Liver (tissue), 10 donors: ENCODE data around the gene TRUB1. TPM values are rescaled to one million over a fixed set of nuclear protein-coding genes. Genes with fewer than 3 reads are reported as not detected.

Source experiments
- DNase-seq: peaks from one replicate; pipeline ENCODE4 v3.0.0-alpha.2; 2017; ENCODE audit warnings: low spot score
- H3K27ac ChIP-seq, 2 donors: one replicate each; pipeline ENCODE4 v1.7.0; 2013; ENCODE audit warnings: inconsistent platforms in 2 of 2, low read length in 2 of 2, control low read depth in 1 of 2, low read depth in 1 of 2, mild to moderate bottlenecking in 1 of 2
- H3K27me3 ChIP-seq, 4 donors: one replicate each; pipeline versions ENCODE4 v1.6.1 to v1.7.0; 2013; ENCODE audit warnings: low read length in 3 of 4, inconsistent platforms in 1 of 4, mild to moderate bottlenecking in 1 of 4, moderate library complexity in 1 of 4; ENCODE audit not compliant: control insufficient read depth in 4 of 4, insufficient read depth in 4 of 4
- H3K36me3 ChIP-seq, 4 donors: one replicate each; pipeline versions ENCODE4 v1.6.1 to v1.7.0; 2013; ENCODE audit warnings: low read length in 3 of 4, mild to moderate bottlenecking in 3 of 4, low read depth in 1 of 4, moderate library complexity in 1 of 4; ENCODE audit not compliant: control insufficient read depth in 4 of 4, insufficient read depth in 3 of 4
- H3K4me1 ChIP-seq, 4 donors: one replicate each; pipeline versions ENCODE4 v1.6.1 to v1.7.0; 2013; ENCODE audit warnings: low read length in 3 of 4, mild to moderate bottlenecking in 3 of 4, moderate library complexity in 1 of 4; ENCODE audit not compliant: control insufficient read depth in 4 of 4, insufficient read depth in 4 of 4
- H3K4me3 ChIP-seq, 3 donors: one replicate each; pipeline versions ENCODE4 v1.6.1 to v1.7.0; 2013; ENCODE audit warnings: low read length in 3 of 3, control low read depth in 1 of 3, low read depth in 1 of 3, mild to moderate bottlenecking in 1 of 3
- H3K9ac ChIP-seq, 2 donors: one replicate each; pipeline ENCODE4 v1.7.0; 2013; ENCODE audit warnings: low read length in 2 of 2, mild to moderate bottlenecking in 2 of 2, moderate library complexity in 2 of 2, control low read depth in 1 of 2, low read depth in 1 of 2
- H3K9me3 ChIP-seq, 4 donors: one replicate each; pipeline versions ENCODE4 v1.6.1 to v1.7.0; 2013; ENCODE audit warnings: low read length in 3 of 4; ENCODE audit not compliant: control insufficient read depth in 4 of 4
- ATF3 ChIP-seq: IDR thresholded peaks from 2 replicates; pipeline ENCODE4 v1.6.1; 2016; ENCODE audit warnings: antibody characterized with exemption
- FOXA2 ChIP-seq: IDR thresholded peaks from 2 replicates; pipeline ENCODE4 v1.6.1; 2016; ENCODE audit warnings: antibody characterized with exemption
- GABPA ChIP-seq, 2 donors: IDR thresholded peaks in 1 of 2; conservative IDR thresholded peaks in 1 of 2; 2 replicates each; pipeline ENCODE4 v1.6.1; 2016; ENCODE audit warnings: antibody characterized with exemption in 2 of 2, mild to moderate bottlenecking in 1 of 2, moderate library complexity in 1 of 2
- TAF1 ChIP-seq: conservative IDR thresholded peaks from 2 replicates; pipeline ENCODE4 v1.6.1; 2016; ENCODE audit warnings: antibody characterized with exemption, mild to moderate bottlenecking
- WGBS: extraction: QIAGEN DNeasy Blood & Tissue Kit; methylation state at CpG from one replicate; pipeline ENCODE4 v1.1.7; 2013; 5-methylcytosine and 5-hydroxymethylcytosine counted together
- polyA plus RNA-seq, 2 donors: library from polyadenylated mRNA; stranded (reverse) in 1 of 2; unstranded in 1 of 2; fragments of 200-250 nt in 1 of 2; fragments of >200 nt in 1 of 2; fragmentation: Nextera tagmentation in 1 of 2; extraction: Ambion mirVana in 1 of 2; gene quantifications; one replicate each; pipeline versions ENCODE4 v1.2.1 to v1.2.3, GENCODE V29; 2013 to 2015
- small RNA-seq: library from RNA; depleted of rRNA; stranded (forward); fragments of <200 nt; gene quantifications from one replicate; pipeline ENCODE3, GENCODE V24; 2014
- total RNA-seq, 2 donors: library from RNA; depleted of rRNA; stranded (reverse); fragments of >200 nt; gene quantifications; one replicate each; pipeline ENCODE4 v1.2.3, GENCODE V29; 2014
- donor health status: healthy.
- donor health status: healthy.
- donor health status: healthy.
- donor health status: healthy.
- donor health status: healthy.

Gene TRUB1
- total and polyA plus RNA-seq, 4 donors: 6.1 to 14.1 (median 8.3) TPM

DNA sequence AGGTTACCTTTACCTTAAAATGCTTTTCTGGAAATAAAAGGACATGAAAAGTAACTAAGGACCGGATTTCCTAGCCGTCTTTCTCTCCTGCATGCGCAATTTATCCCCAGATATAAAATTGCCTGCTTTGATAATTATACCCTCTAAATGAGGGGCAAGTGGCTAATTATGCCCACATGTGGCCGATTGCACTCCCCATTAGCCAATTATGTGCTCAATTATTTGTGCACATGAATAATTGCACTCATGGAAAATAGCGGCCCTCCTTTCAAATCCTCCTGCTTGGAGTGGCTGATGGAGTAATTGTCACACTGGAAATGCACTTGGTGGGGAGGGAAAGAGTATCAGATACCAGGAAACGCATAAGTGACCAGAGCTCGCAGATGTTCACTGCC, 88.7 kb downstream of the TRUB1 start:
- Histone ChIP-seq H3K27me3 (no peaks in the 10 kb centered on the region), H3K4me3 (no peak overlapping the region), H3K27ac (no peak overlapping the region), H3K4me1 (peaks cover 0 to 18% (median 13%) of the 10 kb centered on the region in 4 donors), H3K36me3 (no peaks in the 10 kb centered on the region), H3K9ac (no peak overlapping the region), H3K9me3 (no peaks in the 10 kb centered on the region)
- WGBS: 94% methylated on average over 7 of the region's 7 CpGs
- TF ChIP-seq ATF3 (no peak), GABPA (IDR thresholded peaks at IDR 0.05 in 1 of 2, conservative IDR thresholded peaks at IDR 0.05 in 1 of 2) (no peak), FOXA2 (no peak), TAF1 (no peak)
- DNase-seq: no peak

Small RNA genes lying within 50 kb of the gene (small RNA-seq; reads per million reads assigned to genes)
- not detected for gene RNU6-1121P

Other genes with a start within 250 kb of the TRUB1 start
- 10 to 100 TPM; 14.4 to 21.1 TPM for gene FHIP2A, start 116.4 kb upstream of the TRUB1 start, total RNA-seq
- gene FHIP2A, start 116.4 kb upstream of the TRUB1 start, polyA plus RNA-seq: 10 to 100 TPM in 1 of 2 donors, 1 to 10 TPM in 1; 8.0 to 12.2 TPM
- gene ATRNL1, start 155.2 kb downstream of the TRUB1 start, total RNA-seq: 10 to 100 TPM in 1 of 2 donors, 1 to 10 TPM in 1; 9.3 to 26.9 TPM
- gene ATRNL1, start 155.2 kb downstream of the TRUB1 start, polyA plus RNA-seq: 1 to 10 TPM in 1 of 2 donors, under 1 TPM in 1; 0.40 to 1.4 TPM